ENCODE measurements around the gene HS2ST1. TPM values are rescaled to one million over a fixed set of nuclear protein-coding genes. Genes with fewer than 3 reads are reported as not detected.
"Not testable (repeated sequence)": the region's sequence is repeated elsewhere in the genome, so short reads cannot be mapped to it uniquely, and the experiment has no call there.

The HS2ST1 gene
- total and polyA plus RNA-seq, 2 experiments from 2014 or later, result 10.1 to 15.2 TPM

GRCh38 chr1:86976664-86977063, 62.2 kb downstream of the HS2ST1 start:
- Histone ChIP-seq H3K4me3 (no peak overlapping the region), H3K36me3 (ENCODE audit: low read depth) (no peaks in the 10 kb centered on the region), H3F3A (ENCODE audit: insufficient read depth) (no peaks in the 10 kb centered on the region), H3K9me3 (ENCODE audit: low read depth) (no peaks in the 10 kb centered on the region), H3K9me2 (ENCODE audit: insufficient read depth) (no peaks in the 10 kb centered on the region), H3K27me3 (replicated peaks; ENCODE audit: insufficient read depth) (no peaks in the 10 kb centered on the region), H3K4me1 (ENCODE audit: insufficient read depth) (no peaks in the 10 kb centered on the region), H4K20me1 (ENCODE audit: insufficient read depth) (no peaks in the 10 kb centered on the region), H3K4me2 (ENCODE audit: unreplicated experiment) (no peak overlapping the region), H3K9ac (no peak overlapping the region), H3K27ac (no peak overlapping the region), H3K79me2 (ENCODE audit: insufficient read depth) (no peaks in the 10 kb centered on the region; the same call in none of the 2 replicates), H2AFZ (no peak overlapping the region)
- TF ChIP-seq EZH2phosphoT487 (IDR thresholded peaks at IDR 0.05; ENCODE audit: insufficient read depth, low read depth), result no peak
- no peak for TF ChIP-seq EZH2 (IDR thresholded peaks at IDR 0.05; ENCODE audit: insufficient read depth, poor library complexity, severe bottlenecking)
- in situ Hi-C loops (cut with MboI), result no loop called here
- no peak for DNase-seq

- Histone ChIP-seq H3K4me2 (ENCODE audit: unreplicated experiment) (no peak overlapping the region), H2AFZ (no peak overlapping the region), H3K27ac (no peak overlapping the region), H3F3A (ENCODE audit: insufficient read depth) (no peaks in the 10 kb centered on the region), H3K9ac (no peak overlapping the region), H3K4me3 (no peak overlapping the region), H3K79me2 (ENCODE audit: insufficient read depth) (no peaks in the 10 kb centered on the region; the same call in 1 of the 2 replicates), H3K36me3 (ENCODE audit: low read depth) (no peaks in the 10 kb centered on the region), H3K9me3 (ENCODE audit: low read depth) (no peaks in the 10 kb centered on the region), H3K9me2 (ENCODE audit: insufficient read depth) (no peaks in the 10 kb centered on the region), H4K20me1 (ENCODE audit: insufficient read depth) (no peaks in the 10 kb centered on the region), H3K27me3 (replicated peaks; ENCODE audit: insufficient read depth) (no peaks in the 10 kb centered on the region), H3K4me1 (ENCODE audit: insufficient read depth) (no peaks in the 10 kb centered on the region)
- in situ Hi-C loops (cut with MboI), result no loop called here
- WGBS, 2 experiments (ENCODE audit: low coverage in 1 of 2, low lambda C conversion rate in 2 of 2, missing lambda C conversion rate in 2 of 2), result 82 to 85% methylated on average over 7 of the region's 7 CpGs
- no peak for TF ChIP-seq EZH2phosphoT487 (IDR thresholded peaks at IDR 0.05; ENCODE audit: insufficient read depth, low read depth)
- TF ChIP-seq EZH2 (IDR thresholded peaks at IDR 0.05; ENCODE audit: insufficient read depth, poor library complexity, severe bottlenecking), result no peak
- DNase-seq, result no peak
Observed at GRCh38 chr1:86981482-86982213, 67.2 kb downstream of the HS2ST1 start.

GRCh38 chr1:86983677-86984076, 69.2 kb downstream of the HS2ST1 start:
- H3K9me3 ChIP-seq (ENCODE audit: low read depth); H3K36me3 ChIP-seq (ENCODE audit: low read depth); H3F3A ChIP-seq (ENCODE audit: insufficient read depth); DNase-seq; H2AFZ ChIP-seq; H3K4me1 ChIP-seq (ENCODE audit: insufficient read depth); H3K4me2 ChIP-seq (ENCODE audit: unreplicated experiment); H3K4me3 ChIP-seq; H3K9ac ChIP-seq; H3K79me2 ChIP-seq (ENCODE audit: insufficient read depth); in situ Hi-C loops (cut with MboI); H4K20me1 ChIP-seq (ENCODE audit: insufficient read depth); H3K27ac ChIP-seq; H3K9me2 ChIP-seq (ENCODE audit: insufficient read depth); H3K27me3 ChIP-seq (replicated peaks; ENCODE audit: insufficient read depth): not testable (repeated sequence)
- 97 to 99% methylated on average over 12 of the region's 12 CpGs for WGBS, 2 experiments (ENCODE audit: low coverage in 1 of 2, low lambda C conversion rate in 2 of 2, missing lambda C conversion rate in 2 of 2)

GRCh38 chr1:86987446-86987845, 73.0 kb downstream of the HS2ST1 start:
- no peaks in the 10 kb centered on the region for H3K9me2 ChIP-seq (ENCODE audit: insufficient read depth)
- H3K4me1 ChIP-seq (ENCODE audit: insufficient read depth), result no peaks in the 10 kb centered on the region
- TF ChIP-seq EZH2phosphoT487 (IDR thresholded peaks at IDR 0.05; ENCODE audit: insufficient read depth, low read depth) (no peak), EZH2 (IDR thresholded peaks at IDR 0.05; ENCODE audit: insufficient read depth, poor library complexity, severe bottlenecking) (no peak)

GRCh38 chr1:86988835-86989234, 74.4 kb downstream of the HS2ST1 start:
- Histone ChIP-seq H3K4me1 (ENCODE audit: insufficient read depth) (peaks cover 6% of the 10 kb centered on the region; the same call in 1 of the 2 replicates), H3K36me3 (ENCODE audit: low read depth) (no peaks in the 10 kb centered on the region)
- DNase-seq, result no peak

More at GRCh38 chr1:86987446-86987845, 73.0 kb downstream of the HS2ST1 start:
- no peak for DNase-seq
- Histone ChIP-seq H3K27me3 (replicated peaks; ENCODE audit: insufficient read depth) (no peaks in the 10 kb centered on the region), H3K79me2 (ENCODE audit: insufficient read depth) (no peaks in the 10 kb centered on the region), H3K36me3 (ENCODE audit: low read depth) (no peaks in the 10 kb centered on the region), H3K4me2 (ENCODE audit: unreplicated experiment) (no peak overlapping the region), H3K4me3 (no peak overlapping the region), H4K20me1 (ENCODE audit: insufficient read depth) (no peaks in the 10 kb centered on the region), H3K9ac (no peak overlapping the region), H2AFZ (no peak overlapping the region), H3F3A (ENCODE audit: insufficient read depth) (no peaks in the 10 kb centered on the region), H3K9me3 (ENCODE audit: low read depth) (no peaks in the 10 kb centered on the region), H3K27ac (no peak overlapping the region)
- in situ Hi-C loops (cut with MboI), result no loop called here

GRCh38 chr1:86989690-86990089, 75.3 kb downstream of the HS2ST1 start:
- H3K79me2 ChIP-seq (ENCODE audit: insufficient read depth); H4K20me1 ChIP-seq (ENCODE audit: insufficient read depth); H3K36me3 ChIP-seq (ENCODE audit: low read depth); H3K4me1 ChIP-seq (ENCODE audit: insufficient read depth); H3K9ac ChIP-seq; H3F3A ChIP-seq (ENCODE audit: insufficient read depth); H2AFZ ChIP-seq; H3K9me3 ChIP-seq (ENCODE audit: low read depth); H3K4me2 ChIP-seq (ENCODE audit: unreplicated experiment); H3K9me2 ChIP-seq (ENCODE audit: insufficient read depth); H3K27me3 ChIP-seq (replicated peaks; ENCODE audit: insufficient read depth); DNase-seq; H3K4me3 ChIP-seq; H3K27ac ChIP-seq; in situ Hi-C loops (cut with MboI): not testable (repeated sequence)
- 76 to 84% methylated on average over 3 of the region's 3 CpGs for WGBS, 2 experiments (ENCODE audit: low coverage in 1 of 2, low lambda C conversion rate in 2 of 2, missing lambda C conversion rate in 2 of 2)

More at GRCh38 chr1:86988835-86989234, 74.4 kb downstream of the HS2ST1 start:
- H3F3A ChIP-seq (ENCODE audit: insufficient read depth), result no peaks in the 10 kb centered on the region
- no peaks in the 10 kb centered on the region for H3K9me3 ChIP-seq (ENCODE audit: low read depth)
- 96 to 99% methylated on average over 7 of the region's 7 CpGs for WGBS, 2 experiments (ENCODE audit: low coverage in 1 of 2, low lambda C conversion rate in 2 of 2, missing lambda C conversion rate in 2 of 2)
- H3K4me3 ChIP-seq, result no peak overlapping the region
- no peak overlapping the region for H3K9ac ChIP-seq
- no peak overlapping the region for H3K4me2 ChIP-seq (ENCODE audit: unreplicated experiment)
- no peak for TF ChIP-seq EZH2phosphoT487 (IDR thresholded peaks at IDR 0.05; ENCODE audit: insufficient read depth, low read depth)
- TF ChIP-seq EZH2 (IDR thresholded peaks at IDR 0.05; ENCODE audit: insufficient read depth, poor library complexity, severe bottlenecking), result no peak
- no peaks in the 10 kb centered on the region for H3K27me3 ChIP-seq (replicated peaks; ENCODE audit: insufficient read depth)
- H4K20me1 ChIP-seq (ENCODE audit: insufficient read depth), result no peaks in the 10 kb centered on the region
- no peaks in the 10 kb centered on the region for H3K9me2 ChIP-seq (ENCODE audit: insufficient read depth)
- no peak overlapping the region for H3K27ac ChIP-seq
- H3K79me2 ChIP-seq (ENCODE audit: insufficient read depth), result peaks cover 6% of the 10 kb centered on the region; the same call in 1 of the 2 replicates
- H2AFZ ChIP-seq, result no peak overlapping the region
- in situ Hi-C loops (cut with MboI), result no loop called here

Measured in GM23248 (cell line).